Measurements from ENCODE around the gene SFSWAP. TPM values are rescaled to one million over a fixed set of nuclear protein-coding genes. Genes with fewer than 3 reads are reported as not detected.

The SFSWAP gene
- total RNA-seq, 1 donor from 2014 or later = 21.9 TPM

DNA sequence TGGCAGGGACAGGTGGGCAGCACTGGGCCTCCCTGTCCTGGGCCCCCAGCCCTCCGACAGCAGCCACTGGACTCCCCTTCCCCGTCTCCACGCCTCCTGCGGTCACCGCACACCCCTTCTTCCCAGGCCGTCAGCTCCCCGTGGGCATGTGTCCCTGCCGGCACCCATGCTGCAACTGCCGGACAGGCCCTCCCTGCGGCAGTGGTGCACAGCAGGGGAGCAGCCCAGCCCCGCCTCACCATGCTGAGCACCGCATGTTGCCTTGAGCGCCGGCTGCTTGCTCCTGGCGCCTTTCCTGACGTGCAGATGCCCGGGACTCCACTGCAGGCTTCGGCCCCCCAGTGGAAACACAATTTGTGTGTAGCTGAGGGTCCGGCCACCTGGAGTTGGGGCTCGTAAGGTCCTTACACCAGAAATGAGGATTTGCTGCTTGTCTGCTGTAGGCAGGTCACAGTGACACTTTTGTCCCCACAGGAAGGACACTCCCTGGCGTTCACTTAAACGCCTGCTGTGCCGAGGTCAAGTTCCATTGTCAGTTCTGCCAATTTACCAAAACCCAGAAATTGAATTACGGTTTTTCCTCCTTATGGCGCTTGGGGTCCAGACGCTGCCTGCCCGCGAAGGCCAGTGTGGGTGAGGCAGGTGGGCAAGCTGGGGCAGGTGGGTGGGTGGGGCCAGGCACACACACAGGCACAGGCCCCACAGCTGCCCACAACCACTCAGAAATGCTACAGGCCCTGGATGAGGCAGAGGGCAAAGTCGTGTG, 89.1 kb downstream of the SFSWAP start:
- intact Hi-C loops (cut with micrococcal nuclease) = no loop called here
- Histone ChIP-seq H3K27ac (replicated peaks) (no peak overlapping the region), H3K36me3 (peaks cover 67% of the 10 kb centered on the region), H3K4me3 (no peak overlapping the region), H3K27me3 (ENCODE audit: low read depth) (no peaks in the 10 kb centered on the region), H3K9me3 (replicated peaks) (no peaks in the 10 kb centered on the region), H3K4me1 (no peaks in the 10 kb centered on the region)
- no peak for DNase-seq
- TF ChIP-seq, protein P1, sequence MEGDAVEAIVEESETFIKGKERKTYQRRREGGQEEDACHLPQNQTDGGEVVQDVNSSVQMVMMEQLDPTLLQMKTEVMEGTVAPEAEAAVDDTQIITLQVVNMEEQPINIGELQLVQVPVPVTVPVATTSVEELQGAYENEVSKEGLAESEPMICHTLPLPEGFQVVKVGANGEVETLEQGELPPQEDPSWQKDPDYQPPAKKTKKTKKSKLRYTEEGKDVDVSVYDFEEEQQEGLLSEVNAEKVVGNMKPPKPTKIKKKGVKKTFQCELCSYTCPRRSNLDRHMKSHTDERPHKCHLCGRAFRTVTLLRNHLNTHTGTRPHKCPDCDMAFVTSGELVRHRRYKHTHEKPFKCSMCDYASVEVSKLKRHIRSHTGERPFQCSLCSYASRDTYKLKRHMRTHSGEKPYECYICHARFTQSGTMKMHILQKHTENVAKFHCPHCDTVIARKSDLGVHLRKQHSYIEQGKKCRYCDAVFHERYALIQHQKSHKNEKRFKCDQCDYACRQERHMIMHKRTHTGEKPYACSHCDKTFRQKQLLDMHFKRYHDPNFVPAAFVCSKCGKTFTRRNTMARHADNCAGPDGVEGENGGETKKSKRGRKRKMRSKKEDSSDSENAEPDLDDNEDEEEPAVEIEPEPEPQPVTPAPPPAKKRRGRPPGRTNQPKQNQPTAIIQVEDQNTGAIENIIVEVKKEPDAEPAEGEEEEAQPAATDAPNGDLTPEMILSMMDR (IDR thresholded peaks at IDR 0.05; ENCODE audit: borderline replicate concordance) = no peak

DNA sequence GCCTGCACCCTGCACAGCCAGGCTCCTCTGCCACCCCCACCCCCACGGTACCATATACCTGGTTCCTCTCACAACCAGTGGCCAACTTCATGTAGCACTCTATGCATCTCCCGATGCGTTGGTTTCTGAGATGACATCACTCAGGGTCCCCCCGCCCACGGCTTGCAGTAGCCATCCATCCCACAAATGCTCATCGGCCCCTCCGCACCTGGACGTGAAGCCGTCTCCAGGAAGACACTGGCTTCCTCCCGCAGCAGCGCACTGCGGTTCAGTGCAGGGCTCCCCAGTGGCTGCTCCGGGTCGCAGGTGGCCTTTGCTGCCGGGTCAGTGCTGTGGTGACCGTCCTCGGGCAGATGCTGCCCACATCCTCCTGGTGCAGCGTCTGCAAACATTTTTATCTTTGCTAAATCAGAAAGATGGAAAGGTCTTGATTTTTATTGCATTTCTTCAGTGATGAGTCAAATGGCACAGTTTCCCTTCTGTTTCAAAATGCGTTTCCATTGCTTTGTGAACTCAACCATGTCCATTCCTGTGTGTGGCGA, 89.8 kb downstream of the SFSWAP start:
- intact Hi-C loops (cut with micrococcal nuclease) = no loop called here
- no peak overlapping the region for H3K4me3 ChIP-seq
- TF ChIP-seq, protein P1 (IDR thresholded peaks at IDR 0.05; ENCODE audit: borderline replicate concordance) = no peak
- H3K27ac ChIP-seq (replicated peaks) = no peak overlapping the region
- H3K4me1 ChIP-seq = no peaks in the 10 kb centered on the region
- no peaks in the 10 kb centered on the region for H3K27me3 ChIP-seq (ENCODE audit: low read depth)
- peaks cover 60% of the 10 kb centered on the region for H3K36me3 ChIP-seq
- H3K9me3 ChIP-seq (replicated peaks) = no peaks in the 10 kb centered on the region
- DNase-seq = no peak

DNA sequence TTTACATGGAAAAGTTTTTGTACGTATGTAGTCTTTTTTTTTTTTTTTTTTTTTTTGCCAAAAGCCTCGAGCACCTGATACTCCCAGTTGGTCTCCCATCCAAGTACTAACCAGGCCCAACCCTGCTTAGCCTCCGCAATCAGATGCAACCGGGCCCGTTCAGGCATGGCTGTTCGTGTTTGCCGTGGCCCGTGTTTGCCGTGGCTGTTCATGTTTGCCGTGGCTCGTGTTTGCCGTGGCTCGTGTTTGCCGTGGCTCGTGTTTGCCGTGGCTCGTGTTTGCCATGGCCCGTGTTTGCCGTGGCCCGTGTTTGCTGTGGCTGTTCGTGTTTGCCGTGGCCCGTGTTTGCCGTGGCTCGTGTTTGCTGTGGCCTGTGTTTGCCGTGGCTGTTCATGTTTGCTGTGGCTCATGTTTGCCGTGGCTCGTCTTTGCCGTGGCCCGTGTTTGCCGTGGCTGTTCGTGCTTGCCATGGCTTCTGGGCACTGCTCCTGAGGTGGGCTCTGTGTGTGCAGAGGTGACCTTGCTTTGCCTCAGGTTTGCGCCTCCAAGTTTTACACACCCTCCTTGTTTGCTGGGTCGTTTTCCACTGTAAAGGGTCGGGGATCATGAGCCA, 90.5 kb downstream of the SFSWAP start:
- peaks cover 57% of the 10 kb centered on the region for H3K36me3 ChIP-seq
- no peak overlapping the region for H3K27ac ChIP-seq (replicated peaks)
- intact Hi-C loops (cut with micrococcal nuclease) = no loop called here
- no peaks in the 10 kb centered on the region for H3K4me1 ChIP-seq
- TF ChIP-seq, protein P1 (IDR thresholded peaks at IDR 0.05; ENCODE audit: borderline replicate concordance) = no peak
- DNase-seq = no peak
- H3K9me3 ChIP-seq (replicated peaks) = no peaks in the 10 kb centered on the region
- H3K27me3 ChIP-seq (ENCODE audit: low read depth) = no peaks in the 10 kb centered on the region
- no peak overlapping the region for H3K4me3 ChIP-seq

DNA sequence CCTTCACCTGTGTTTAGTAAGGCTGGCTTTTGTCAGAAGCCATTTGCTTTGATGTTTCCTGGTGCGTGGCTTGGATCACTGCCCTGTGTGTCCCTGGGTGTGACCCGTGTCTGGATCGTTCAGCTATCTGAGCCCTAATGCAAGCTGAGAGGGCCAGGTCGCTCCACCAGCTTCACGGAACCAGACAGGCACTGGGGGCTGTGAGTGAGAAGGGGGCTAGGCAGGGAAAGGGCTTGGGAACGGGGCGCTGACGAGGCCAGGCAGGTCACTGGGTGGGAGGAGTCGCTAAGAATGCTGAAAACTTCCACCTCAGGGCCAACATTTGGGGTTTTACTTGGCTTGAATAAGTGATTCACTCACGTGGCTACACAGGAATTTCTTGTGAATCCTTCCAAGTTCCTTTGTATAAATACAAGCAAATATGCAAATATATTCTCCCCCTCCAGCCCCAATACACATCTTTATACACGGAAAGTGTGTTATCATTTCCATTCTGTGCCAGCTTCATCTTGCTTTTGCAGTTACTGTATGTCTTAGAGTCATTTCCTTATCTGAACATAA, 93.2 kb downstream of the SFSWAP start:
- TF ChIP-seq, protein P1 (IDR thresholded peaks at IDR 0.05; ENCODE audit: borderline replicate concordance) = no peak
- H3K36me3 ChIP-seq = peaks cover 32% of the 10 kb centered on the region
- no peak overlapping the region for H3K4me3 ChIP-seq
- intact Hi-C loops (cut with micrococcal nuclease) = no loop called here
- no peak overlapping the region for H3K27ac ChIP-seq (replicated peaks)
- no peaks in the 10 kb centered on the region for H3K4me1 ChIP-seq
- DNase-seq = no peak
- no peaks in the 10 kb centered on the region for H3K27me3 ChIP-seq (ENCODE audit: low read depth)
- H3K9me3 ChIP-seq (replicated peaks) = no peaks in the 10 kb centered on the region

DNA sequence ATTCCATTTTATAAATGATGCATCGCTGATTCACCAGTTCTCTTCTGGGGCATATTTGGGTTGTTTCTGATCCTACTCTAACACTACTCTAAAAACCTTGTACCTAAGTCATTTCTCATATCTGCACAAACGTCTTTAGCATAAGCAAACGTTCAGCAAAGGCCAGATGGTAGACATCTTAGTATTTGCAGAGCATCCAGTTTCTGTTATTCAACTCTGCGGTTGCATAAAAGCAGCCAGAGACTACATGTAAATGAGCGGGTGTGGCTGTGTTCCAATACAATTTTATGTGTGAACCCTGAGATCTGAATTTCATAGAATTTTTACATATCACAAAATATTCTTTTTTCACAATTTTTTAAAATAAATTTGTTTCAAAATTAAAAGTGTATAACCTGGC, 94.5 kb downstream of the SFSWAP start:
- H3K27me3 ChIP-seq (ENCODE audit: low read depth) = no peaks in the 10 kb centered on the region
- intact Hi-C loops (cut with micrococcal nuclease) = no loop called here
- H3K4me3 ChIP-seq = no peak overlapping the region
- no peak overlapping the region for H3K27ac ChIP-seq (replicated peaks)
- no peaks in the 10 kb centered on the region for H3K9me3 ChIP-seq (replicated peaks)
- no peak for DNase-seq
- TF ChIP-seq, protein P1 (IDR thresholded peaks at IDR 0.05; ENCODE audit: borderline replicate concordance) = no peak
- H3K4me1 ChIP-seq = no peaks in the 10 kb centered on the region
- H3K36me3 ChIP-seq = peaks cover 18% of the 10 kb centered on the region
